HG03064 (cell line): Measurements from ENCODE around the gene HOATZ.

Source experiments
- ATAC-seq: cut with Tn5 transposase; IDR thresholded peaks from one replicate; pipeline ENCODE4 v1.9.1; 2021; ENCODE audit warnings: low read depth; ENCODE audit not compliant: unreplicated experiment

The HOATZ gene

DNA sequence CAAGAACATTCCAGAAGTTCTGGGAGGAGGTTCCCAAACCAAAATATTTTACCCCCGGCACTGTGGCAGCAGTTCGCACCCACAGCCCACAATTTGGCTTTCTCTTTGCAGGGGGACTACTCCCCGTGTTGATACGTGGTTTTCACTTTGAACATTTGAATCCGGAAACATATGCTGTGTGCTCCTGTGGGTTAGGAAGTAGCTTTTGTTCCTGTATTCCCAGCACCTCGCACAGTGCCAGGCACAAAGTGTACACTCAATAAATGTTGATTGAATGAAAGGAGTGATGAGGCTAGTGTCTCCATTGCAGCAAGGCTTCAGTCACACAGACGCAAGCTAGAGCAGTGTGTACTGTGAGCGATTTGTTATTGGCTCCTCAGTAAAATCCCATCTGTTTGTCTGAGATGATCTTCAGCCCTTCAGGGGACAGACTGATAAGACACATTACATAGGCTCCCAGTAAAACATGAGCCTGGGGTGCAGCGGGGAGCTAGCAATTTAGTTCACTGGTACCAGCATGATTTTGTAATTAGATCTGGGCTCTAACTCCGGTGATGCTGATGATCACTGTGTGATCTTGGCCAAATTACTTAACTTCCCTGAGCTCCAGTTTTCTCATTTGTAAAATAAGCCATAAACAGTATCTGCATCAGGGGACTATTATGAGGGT lies 28.2 kb downstream of the HOATZ start:
- no peak for ATAC-seq

DNA sequence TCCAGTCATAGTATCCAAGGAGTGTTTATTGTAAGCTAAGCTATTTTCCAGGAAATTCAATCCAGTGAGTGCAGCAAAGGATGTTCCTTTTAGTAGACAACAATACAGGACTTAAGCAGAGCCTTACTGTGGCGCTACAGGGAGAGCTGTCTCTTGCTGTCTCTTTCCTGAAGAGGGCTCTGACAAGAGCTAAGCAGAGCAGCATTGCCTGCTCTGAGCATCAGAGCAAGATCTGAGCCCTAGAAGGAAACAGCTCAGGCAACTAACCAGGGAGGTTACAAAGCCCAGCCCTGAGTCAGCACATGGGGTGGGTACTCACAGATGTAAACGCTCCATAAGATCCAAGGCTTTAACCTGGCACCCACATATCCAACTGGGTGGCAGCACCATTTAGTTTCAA lies 33.9 kb downstream of the HOATZ start:
- ATAC-seq = no peak

DNA sequence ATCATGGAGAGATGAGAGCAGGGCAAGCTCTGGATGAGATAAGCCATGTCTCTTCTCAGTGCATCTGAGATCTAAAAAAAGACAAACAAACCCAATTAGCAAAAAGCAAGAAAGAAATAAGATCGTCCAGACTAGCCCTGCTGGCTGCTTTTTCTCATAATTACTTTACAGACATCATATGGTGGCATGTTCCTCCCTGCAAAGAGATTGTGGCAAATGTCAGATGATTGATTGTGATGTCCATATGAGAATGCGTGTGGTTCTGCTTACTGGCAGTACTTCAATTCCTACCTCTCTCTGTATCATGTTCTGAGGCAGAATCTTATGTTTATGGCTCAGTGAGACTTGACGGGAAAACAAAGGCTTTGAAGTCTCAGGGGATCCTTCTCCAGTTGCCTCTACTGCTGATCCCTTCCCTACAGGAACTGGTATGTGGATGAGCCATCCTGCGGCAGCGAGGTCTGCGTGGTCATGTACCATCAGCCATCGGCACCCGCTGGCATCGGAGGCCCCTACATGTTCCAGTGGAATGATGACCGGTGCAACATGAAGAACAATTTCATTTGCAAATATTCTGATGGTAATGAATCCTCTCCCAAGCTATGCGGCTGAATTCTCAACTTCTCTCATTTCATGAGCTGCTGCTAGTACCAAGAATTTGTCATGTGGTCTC lies 34.8 kb downstream of the HOATZ start:
- ATAC-seq = no peak

DNA sequence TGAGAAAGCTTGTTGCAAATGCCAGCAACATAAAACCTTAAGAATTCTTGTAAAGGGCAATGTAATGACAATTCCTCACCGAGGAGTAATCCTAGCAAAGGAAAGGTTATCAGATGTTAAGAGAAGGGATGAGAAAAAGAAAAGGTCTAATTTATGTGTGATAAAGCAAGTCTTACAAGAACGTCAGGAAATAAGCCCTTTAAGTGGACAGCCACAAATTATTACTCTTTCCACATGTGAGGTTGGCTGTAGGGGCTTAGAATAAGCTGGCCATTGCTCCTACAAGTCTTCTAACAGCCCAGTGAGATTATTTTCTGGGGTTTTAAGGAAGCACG lies 35.3 kb downstream of the HOATZ start:
- ATAC-seq = no peak

DNA sequence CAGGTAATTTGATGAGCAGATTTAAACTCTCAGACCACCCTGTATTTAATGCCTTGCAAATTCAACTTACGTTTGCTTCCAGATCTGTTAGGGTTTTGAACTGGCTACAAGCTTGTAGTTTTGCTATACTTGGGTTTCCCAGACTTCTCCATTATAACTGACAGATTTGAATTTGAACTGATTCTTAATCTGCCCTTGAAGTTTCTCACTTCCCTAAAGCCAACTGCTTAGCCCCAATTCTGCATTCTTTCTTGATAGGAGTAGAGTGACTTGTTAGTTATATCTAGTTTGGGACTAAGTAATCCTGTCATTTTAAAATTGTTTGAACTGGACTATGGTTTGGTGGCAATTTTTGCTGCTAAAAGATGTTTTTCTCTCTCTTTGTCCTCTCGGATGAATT lies 35.7 kb downstream of the HOATZ start:
- no peak for ATAC-seq

DNA sequence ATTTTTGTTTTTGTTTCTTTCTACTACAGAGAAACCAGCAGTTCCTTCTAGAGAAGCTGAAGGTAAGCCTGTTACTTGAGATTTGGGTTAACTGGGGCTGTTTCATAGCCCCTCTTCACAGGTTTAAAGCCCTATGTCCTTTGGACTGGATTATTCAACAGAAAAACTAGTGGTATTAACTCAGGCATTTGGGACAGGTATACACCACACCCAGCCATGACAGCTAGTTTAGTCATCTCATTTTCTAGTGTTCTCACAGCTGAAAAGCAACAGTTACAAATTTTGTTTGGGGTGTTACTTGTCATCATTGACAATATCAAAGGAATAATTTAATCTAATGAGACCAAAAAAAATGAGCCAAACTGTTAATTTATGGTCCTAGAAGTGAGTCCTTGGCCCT lies 40.0 kb downstream of the HOATZ start:
- no peak for ATAC-seq

DNA sequence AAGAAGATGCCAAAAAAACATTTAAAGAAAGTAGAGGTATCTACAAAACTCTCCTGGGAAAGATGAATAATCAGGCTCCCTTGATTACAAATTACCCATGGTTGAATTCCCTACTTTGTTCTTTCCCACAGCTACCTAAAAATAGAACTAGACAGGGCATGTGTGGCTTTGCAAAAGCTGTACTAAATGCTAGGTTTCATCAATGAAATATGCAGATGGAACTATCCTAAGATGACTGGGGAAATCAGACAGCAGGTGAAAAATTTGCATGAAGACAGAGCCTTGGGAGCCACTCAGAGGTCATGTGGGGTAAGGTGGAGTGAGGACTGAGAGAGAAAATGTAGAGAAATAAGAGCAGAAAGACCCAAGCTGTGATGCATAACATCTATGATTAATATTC lies 40.7 kb downstream of the HOATZ start:
- no peak for ATAC-seq

DNA sequence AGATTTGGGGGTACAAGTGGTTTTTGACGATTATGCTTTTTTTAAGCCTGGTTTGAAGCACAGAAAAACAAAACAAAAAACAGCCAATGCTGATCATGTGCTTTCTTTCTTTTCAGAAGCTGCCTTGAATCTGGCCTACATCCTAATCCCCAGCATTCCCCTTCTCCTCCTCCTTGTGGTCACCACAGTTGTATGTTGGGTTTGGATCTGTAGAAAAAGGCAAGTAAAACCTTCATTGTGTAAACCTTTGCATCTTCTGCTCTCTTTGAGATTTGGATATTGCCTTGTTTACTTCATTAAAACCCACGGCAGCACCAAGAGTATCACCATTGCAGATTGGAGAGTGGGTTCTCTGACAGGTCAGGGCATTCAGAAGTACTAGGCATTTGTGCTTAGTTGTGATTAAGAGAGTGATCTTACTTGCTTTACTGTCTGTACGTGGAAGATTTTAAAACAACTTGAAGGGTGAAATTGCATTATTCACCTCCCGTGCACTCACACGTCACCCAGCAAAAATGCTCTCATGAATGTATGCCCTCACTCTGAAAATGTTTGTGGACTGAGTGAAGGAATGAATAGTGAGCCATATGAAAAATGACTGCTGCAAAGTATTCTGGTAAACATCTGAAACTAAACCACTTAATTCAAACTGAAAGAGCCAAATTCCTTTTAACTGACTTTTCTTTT lies 43.0 kb downstream of the HOATZ start:
- ATAC-seq = no peak

DNA sequence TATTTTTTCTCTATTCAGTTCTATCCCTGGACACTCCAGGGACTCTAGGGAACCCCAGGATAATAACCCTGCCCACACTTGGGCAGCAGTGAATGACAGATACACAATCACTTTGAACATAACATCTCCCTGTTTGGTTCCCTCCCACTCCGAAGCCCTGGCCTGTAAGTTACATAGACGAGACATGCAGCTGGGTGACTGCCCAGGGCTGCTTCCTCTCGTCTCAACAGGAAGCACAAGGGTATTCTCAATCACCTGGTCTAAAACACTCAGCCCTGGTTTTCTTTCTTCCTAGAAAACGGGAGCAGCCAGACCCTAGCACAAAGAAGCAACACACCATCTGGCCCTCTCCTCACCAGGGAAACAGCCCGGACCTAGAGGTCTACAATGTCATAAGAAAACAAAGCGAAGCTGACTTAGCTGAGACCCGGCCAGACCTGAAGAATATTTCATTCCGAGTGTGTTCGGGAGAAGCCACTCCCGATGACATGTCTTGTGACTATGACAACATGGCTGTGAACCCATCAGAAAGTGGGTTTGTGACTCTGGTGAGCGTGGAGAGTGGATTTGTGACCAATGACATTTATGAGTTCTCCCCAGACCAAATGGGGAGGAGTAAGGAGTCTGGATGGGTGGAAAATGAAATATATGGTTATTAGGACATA lies 45.4 kb downstream of the HOATZ start:
- no peak for ATAC-seq

DNA sequence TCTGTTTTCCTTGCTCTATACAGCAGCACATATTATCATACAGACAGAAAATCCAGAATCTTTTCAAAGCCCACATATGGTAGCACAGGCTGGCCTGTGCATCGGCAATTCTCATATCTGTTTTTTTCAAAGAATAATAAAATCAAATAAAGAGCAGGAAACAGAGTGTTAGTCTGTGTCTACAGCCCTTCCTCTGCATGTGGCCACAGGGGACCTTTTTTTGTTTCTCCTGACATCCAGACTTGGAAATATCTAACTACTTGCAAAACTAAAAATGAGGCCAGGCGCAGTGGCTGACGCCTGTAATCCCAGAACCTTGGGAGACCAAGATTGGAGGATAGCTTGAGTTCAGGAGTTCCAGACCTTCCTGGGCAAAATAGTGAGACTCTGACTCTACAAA lies 46.2 kb downstream of the HOATZ start:
- no peak for ATAC-seq

DNA sequence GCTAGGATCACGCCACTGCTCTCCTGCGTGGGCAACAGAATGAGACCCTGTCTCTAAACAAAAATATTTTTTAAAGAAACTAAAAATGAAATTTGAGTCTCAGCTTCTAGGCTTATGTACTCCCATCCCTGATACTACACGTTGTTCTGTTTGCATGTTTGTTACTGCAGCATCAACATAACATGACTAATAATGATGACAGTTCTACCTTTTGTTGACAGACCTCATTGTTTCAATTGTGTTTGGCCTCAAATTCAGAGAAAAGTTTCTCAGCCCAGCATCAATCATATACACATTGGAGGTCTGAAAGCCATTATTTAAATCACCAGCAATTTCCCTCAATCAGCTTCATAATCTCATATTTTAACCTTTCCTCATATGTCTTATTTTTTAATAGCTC lies 46.7 kb downstream of the HOATZ start:
- no peak for ATAC-seq

DNA sequence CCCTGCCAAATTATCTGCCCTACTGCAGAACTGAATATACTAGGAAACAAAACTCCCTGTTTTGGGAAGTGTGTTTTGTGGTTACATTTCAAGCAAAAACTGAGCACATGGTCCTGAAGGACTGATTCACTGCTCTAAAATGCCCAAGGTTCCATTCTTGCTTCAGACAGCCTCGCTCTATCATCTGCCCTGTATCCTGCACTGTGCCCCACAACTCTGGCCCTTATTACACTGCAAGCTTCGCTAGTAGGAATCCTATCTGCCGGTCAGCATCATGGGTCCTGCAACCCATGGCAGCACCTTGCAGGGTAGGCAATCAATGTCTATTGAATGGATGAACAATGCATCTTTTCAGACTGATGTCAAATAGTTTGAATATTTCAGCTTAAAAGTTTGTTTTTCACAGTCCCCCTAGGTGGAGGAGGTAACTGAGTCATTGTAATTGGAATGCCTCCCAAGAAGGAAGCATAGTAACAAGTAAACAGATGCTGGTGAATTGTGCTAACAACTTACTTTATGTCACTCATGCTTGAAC lies 47.3 kb downstream of the HOATZ start:
- no peak for ATAC-seq

DNA sequence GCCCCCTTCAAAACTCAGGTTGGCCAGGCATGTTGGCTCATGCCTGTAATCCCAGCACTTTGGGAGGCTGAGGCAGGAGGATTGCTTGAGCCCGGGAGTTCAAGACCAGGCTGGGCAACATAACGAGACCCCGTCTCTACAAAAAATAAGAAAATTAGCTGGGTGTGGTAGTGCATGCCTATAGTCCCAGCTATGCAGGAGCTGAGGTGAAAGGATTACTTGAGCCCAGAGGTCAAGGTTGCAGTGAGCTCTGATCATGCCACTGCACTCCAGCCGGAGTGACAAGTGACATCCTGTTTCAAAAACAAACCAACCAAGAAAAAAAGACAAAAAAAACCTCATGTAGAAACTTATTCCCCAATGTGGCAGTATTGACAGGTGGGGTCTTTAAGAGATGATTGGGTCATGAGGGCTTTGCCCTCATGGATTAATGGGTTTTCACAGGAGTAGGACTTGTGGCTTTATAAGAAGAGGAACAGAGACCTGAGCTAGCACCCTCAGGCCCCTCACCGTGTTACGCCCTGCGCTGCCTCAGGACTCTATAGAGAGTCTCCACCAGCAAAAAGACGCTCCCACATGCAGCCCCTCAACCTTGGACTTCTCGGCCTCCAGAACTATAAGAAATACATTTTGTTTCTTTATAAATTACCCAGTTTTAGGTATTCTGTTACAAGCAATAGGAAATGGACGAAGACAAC lies 48.3 kb downstream of the HOATZ start:
- ATAC-seq = no peak

DNA sequence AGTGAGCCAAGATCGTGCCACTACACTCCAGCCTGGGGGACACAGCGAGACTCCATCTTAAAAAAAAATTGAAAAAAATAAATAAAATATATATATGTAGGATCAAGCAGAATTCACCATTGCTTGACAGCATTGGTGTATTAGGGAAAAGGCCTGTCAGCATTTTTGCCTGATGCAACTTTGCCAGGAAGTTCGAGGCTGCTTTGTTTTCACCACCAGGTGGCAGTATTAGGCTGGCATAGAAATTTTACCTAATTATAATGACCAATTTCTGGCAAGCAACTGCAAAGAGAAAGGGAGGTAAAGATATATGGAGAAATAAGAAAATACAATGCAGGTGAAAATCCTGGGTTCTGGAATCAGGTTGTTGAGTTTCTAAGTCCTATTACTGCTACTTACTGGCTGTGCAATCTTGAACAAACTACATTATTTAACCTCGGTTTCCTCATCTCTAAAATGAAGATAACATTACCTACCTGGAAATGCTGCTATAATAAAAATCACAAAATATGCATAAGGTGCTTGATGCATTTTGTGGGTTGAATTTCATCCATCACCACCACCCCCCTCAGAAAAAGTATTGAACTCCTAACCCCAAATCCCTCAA lies 50.6 kb downstream of the HOATZ start:
- no peak for ATAC-seq

DNA sequence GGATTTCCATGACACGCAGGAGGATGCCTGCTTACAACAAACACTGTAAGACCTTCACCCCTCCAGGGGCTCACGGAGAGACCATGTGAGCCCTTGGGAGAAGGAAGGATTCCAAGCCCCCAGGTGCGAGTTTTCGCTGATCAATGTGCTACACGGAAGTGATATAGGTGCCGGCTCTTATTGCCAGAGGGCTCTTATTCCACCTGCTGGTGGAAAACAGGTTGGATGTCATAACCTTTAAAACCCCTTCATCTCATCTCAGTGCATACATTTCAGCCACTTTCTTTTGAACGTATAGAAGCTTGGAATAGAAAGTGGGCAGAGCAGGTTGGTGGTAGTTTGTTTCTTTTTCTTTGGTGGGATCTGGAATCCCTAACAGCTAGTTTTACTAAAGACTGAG lies 51.7 kb downstream of the HOATZ start:
- no peak for ATAC-seq

DNA sequence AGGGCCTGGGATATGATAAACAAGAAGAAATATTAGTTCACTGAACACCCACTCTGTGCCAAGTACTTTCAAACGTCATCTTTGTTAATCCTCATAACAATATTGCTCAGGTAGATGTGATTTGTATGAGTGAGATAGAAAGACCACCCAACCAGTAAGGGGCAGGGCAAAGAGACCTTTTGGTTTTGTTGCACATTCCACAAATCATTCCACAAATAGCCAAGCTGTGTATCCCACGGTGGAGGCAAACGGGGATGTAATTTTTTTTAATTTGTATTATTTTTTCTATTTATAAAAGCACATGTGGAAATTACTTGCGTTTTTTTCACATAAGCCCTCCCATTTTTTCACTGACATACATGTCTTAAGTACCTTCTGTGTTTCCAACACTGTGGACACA lies 54.9 kb downstream of the HOATZ start:
- ATAC-seq = no peak

DNA sequence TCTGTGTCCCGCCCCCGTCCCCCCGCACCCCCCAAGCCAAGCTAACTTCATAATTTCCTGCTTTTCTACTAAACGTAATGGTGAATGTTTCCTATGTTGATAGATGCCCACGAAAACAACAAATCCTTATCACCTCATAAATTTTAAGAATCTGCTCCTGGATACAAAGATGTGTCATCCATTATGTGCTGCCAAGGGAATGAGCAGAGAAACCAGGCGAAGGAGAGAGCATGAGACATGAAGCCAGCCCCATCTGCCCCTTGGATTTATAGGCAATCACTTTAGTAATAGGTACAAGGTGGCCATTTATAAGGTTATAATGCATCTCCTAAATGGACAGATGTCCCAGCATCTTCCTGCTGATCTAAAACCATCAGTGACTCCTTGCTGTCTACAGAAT lies 56.2 kb downstream of the HOATZ start:
- ATAC-seq = no peak

DNA sequence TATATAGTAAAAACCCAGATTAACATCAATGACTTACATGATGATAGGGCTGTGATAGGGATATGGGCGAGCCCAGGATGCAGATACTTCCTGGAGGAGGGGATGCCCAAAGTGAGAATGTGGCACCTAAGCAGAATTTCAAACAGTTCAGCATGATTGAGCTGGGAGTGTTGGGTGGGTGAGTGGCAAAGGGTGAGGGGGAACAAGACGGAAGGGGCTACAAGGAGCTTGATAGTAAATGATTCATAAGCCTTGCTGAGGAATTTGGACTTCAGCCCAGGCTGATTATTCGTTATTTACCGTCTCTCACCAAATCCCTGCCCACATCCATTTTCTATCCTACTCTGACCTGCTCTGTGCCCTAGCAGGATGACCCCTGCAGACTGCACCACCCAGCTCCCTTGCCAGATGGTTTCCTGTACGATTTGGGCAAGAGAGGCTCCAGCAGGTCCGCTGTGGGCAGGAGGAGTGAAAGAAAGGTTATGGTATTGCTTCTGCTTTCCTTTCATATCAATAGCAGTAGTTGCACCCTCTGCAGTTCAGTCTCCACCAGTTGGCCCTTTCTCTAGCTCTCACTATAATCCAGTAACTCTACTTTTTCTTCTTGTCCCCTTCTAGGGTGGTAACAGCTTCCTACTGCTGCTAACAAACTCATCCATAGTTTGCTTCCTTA lies 57.4 kb downstream of the HOATZ start:
- no peak for ATAC-seq

DNA sequence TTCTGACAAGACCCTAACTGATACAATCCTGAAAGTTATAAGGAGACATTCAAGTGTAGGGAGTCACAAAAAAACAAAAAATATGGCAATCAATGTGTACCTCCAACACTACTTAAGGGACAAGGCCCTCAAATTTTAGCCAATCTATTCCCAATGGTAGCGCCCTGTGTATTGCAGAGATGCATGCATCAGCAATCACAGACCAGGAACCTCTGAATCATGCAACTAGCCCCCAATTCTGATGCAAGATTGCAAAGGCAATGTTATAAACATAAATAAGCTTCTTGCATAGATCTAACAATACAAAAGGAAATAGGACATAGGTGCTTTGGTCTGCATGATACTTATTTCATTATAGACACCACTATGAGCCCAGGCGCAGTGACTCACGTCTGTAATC lies 58.0 kb downstream of the HOATZ start:
- no peak for ATAC-seq

DNA sequence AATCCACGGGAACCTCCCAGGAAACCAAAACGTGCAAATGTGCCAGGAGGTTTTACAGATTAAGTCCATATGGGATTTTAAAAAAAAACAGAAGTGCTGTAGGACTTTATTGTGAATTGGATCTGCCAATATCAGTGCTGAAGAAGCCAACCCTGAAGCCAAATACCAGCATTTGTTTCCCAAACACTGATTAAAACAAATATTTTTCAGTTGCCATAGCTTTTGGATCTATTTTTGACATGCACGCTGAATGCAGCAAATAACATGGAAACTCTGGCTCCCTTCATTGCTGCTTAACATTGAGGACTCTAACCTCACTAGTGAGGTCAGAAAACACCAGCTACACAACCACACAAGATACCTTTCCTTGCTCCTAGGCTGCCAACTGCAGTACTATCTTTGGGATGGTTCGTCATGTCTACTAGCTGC lies 59.3 kb downstream of the HOATZ start:
- ATAC-seq = no peak
